Neural cell (in vitro differentiated cells): ENCODE data around the gene RC3H1.

Experiments used
- EP300 ChIP-seq: fragments of 450-650 bp; conservative IDR thresholded peaks from 2 replicates; pipeline ENCODE4 v1.6.1; 2014; ENCODE audit warnings: antibody characterized with exemption, mild to moderate bottlenecking, moderate library complexity; ENCODE audit not compliant: poor library complexity, severe bottlenecking
- EZH2 ChIP-seq: fragments of 200-600, 300-800 bp; shearing (Covaris generic), sonication (generic); IDR thresholded peaks from 2 replicates; pipeline ENCODE4 v1.6.1; 2014; ENCODE audit warnings: antibody characterized with exemption, low read length, borderline replicate concordance, mild to moderate bottlenecking; ENCODE audit not compliant: insufficient read depth, poor library complexity, severe bottlenecking
- POLR2AphosphoS5 ChIP-seq: IDR thresholded peaks from 2 replicates; pipeline ENCODE4 v1.6.1; 2012
- RAD21 ChIP-seq: fragments of 450-650 bp; conservative IDR thresholded peaks from 2 replicates; pipeline ENCODE4 v1.6.1; 2014; ENCODE audit warnings: antibody characterized with exemption, mild to moderate bottlenecking, moderate library complexity
- TAF1 ChIP-seq: IDR thresholded peaks from 2 replicates; pipeline ENCODE4 v1.6.1; 2012; ENCODE audit warnings: low read depth
- TF ChIP-seq, protein P1 (sequence below): fragments of 450-650 bp; IDR thresholded peaks from 2 replicates; pipeline ENCODE4 v1.5.1; 2014; ENCODE audit warnings: antibody characterized with exemption, mild to moderate bottlenecking, moderate library complexity; ENCODE audit not compliant: poor library complexity, severe bottlenecking
- TF ChIP-seq, protein P2 (sequence below): IDR thresholded peaks from 2 replicates; pipeline ENCODE4 v1.6.1; 2012; ENCODE audit warnings: borderline replicate concordance

DNA sequence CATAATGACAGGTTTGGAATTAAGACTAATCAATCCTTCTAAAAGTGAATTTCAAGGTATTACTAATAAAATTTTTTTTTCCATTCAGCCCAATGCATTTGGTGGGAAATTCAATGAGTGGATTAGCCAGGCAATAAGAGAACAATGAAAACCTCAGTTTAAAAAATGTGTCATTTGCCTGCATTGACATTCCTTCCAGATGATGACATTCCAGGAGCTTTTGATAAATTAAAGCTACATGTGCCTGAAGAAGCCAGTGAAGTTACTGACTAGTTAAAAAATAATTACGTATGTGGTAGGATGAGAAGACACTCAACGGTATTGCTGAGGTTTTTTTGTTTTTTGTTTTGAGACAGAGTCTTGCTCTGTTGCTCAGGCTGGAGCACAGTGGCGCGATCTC, 37.9 kb upstream of the RC3H1 start:
- TF ChIP-seq, protein P1, sequence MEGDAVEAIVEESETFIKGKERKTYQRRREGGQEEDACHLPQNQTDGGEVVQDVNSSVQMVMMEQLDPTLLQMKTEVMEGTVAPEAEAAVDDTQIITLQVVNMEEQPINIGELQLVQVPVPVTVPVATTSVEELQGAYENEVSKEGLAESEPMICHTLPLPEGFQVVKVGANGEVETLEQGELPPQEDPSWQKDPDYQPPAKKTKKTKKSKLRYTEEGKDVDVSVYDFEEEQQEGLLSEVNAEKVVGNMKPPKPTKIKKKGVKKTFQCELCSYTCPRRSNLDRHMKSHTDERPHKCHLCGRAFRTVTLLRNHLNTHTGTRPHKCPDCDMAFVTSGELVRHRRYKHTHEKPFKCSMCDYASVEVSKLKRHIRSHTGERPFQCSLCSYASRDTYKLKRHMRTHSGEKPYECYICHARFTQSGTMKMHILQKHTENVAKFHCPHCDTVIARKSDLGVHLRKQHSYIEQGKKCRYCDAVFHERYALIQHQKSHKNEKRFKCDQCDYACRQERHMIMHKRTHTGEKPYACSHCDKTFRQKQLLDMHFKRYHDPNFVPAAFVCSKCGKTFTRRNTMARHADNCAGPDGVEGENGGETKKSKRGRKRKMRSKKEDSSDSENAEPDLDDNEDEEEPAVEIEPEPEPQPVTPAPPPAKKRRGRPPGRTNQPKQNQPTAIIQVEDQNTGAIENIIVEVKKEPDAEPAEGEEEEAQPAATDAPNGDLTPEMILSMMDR: no peak
- TF ChIP-seq POLR2AphosphoS5 (no peak), RAD21 (no peak), EZH2 (no peak), EP300 (no peak), TAF1 (no peak)
- TF ChIP-seq, protein P2, sequence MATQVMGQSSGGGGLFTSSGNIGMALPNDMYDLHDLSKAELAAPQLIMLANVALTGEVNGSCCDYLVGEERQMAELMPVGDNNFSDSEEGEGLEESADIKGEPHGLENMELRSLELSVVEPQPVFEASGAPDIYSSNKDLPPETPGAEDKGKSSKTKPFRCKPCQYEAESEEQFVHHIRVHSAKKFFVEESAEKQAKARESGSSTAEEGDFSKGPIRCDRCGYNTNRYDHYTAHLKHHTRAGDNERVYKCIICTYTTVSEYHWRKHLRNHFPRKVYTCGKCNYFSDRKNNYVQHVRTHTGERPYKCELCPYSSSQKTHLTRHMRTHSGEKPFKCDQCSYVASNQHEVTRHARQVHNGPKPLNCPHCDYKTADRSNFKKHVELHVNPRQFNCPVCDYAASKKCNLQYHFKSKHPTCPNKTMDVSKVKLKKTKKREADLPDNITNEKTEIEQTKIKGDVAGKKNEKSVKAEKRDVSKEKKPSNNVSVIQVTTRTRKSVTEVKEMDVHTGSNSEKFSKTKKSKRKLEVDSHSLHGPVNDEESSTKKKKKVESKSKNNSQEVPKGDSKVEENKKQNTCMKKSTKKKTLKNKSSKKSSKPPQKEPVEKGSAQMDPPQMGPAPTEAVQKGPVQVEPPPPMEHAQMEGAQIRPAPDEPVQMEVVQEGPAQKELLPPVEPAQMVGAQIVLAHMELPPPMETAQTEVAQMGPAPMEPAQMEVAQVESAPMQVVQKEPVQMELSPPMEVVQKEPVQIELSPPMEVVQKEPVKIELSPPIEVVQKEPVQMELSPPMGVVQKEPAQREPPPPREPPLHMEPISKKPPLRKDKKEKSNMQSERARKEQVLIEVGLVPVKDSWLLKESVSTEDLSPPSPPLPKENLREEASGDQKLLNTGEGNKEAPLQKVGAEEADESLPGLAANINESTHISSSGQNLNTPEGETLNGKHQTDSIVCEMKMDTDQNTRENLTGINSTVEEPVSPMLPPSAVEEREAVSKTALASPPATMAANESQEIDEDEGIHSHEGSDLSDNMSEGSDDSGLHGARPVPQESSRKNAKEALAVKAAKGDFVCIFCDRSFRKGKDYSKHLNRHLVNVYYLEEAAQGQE: no peak
